ENCODE data around the gene HNRNPC. TPM values are rescaled to one million over a fixed set of nuclear protein-coding genes. Genes with fewer than 3 reads are reported as not detected.

Gene HNRNPC
- 100 to 1,000 TPM; 380 to 454 (median 419) TPM for total RNA-seq

DNA sequence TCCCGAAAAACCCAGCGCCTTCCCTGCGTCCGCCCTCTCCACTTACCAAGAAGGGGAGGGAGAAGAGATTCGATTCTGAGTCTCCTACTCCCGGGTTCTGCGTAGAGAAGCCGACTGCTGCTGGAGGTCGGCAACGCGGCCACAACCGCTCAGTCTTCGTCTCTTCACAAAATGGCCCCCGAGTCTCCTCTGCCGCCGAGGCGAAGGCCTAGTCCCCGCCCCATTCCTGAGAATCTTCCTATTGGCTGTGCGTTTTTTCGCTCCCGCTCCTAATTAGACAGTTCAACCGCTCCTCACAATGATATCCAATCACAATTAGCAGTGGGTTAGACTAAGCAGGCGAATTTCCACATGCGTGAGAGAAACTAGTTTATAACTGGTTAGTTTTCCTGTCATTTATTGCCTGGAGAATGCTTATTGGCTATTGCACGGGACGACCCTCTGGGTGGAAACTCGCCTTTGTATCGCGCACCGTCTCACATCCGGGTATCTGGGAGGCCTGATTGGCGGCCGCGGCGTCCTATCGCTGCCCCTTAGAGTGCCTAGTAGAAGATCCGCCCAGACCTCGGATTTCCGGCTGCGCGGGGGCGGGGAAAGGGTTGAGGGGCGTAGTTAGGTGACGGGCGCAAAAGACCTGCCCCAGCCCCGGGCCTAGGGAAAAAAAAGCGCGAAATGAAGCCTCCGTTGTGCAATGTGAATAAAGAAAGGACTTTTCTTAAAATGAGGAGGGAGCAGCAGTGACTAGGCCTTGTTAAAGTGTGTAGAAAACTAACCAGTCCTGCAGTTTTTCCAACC lies at the start of gene HNRNPC:
TSS of gene HNRNPC (minus strand) at position 191 of the 795 bp plus-strand sequence. CDS start 35,249 bp downstream, outside the sequence.
- TF ChIP-seq, protein P1, sequence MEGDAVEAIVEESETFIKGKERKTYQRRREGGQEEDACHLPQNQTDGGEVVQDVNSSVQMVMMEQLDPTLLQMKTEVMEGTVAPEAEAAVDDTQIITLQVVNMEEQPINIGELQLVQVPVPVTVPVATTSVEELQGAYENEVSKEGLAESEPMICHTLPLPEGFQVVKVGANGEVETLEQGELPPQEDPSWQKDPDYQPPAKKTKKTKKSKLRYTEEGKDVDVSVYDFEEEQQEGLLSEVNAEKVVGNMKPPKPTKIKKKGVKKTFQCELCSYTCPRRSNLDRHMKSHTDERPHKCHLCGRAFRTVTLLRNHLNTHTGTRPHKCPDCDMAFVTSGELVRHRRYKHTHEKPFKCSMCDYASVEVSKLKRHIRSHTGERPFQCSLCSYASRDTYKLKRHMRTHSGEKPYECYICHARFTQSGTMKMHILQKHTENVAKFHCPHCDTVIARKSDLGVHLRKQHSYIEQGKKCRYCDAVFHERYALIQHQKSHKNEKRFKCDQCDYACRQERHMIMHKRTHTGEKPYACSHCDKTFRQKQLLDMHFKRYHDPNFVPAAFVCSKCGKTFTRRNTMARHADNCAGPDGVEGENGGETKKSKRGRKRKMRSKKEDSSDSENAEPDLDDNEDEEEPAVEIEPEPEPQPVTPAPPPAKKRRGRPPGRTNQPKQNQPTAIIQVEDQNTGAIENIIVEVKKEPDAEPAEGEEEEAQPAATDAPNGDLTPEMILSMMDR (IDR thresholded peaks at IDR 0.05) = no peak
- TF ChIP-seq POLR2A (IDR thresholded peaks at IDR 0.05) = peak; percentile 66 to 95
- DNase-seq = peak; percentile 100
- H3K4me3 ChIP-seq (replicated peaks in 1 of 3) = peak within 1 kb of the TSS; percentile 58 to 100 (median 77)
- WGBS, 2 donors = 0 to 1% methylated on average over 44 to 49 of the region's 49 CpGs
- no peaks in the 10 kb centered on the region for H3K9me3 ChIP-seq
- peaks cover 19 to 24% of the 10 kb centered on the region in 2 donors for H3K4me1 ChIP-seq
- H3K27me3 ChIP-seq = no peaks in the 10 kb centered on the region
- H3K36me3 ChIP-seq = peaks cover 0 to 1% of the 10 kb centered on the region in 2 donors
- intact Hi-C loops (cut with DNase I) = loop anchor here (5.0 to 10.0 kb wide), 2 partner anchors 115 to 208 kb away; partner anchors contain the start of genes RAB2B, SUPT16H and TOX4
- peak within 1 kb of the TSS; percentile 93 to 96 (median 96) for H3K27ac ChIP-seq

DNA sequence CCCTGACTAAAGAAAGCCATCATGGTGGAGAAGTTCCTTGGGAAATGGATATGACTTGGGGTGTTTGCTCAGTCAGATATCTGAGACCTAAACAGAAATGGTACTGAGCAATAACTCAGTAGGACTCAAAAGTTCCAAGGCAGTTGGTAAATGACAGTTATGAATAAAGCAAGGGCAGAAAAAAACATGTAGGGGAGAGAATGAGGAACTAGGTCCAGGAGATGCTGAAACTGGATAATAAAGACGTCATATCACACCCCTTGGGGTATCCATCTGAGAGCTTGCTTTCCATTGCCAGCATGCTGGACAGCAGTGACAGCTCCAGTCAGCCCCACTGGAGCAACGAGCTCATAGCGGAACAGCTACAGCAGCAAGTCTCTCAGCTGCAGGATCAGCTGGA lies 48.2 kb upstream of the HNRNPC start:
- 57 to 64% methylated on average over 3 of the region's 3 CpGs for WGBS, 2 donors
- DNase-seq = no peak
- Histone ChIP-seq H3K4me1 (no peaks in the 10 kb centered on the region), H3K36me3 (no peaks in the 10 kb centered on the region), H3K27me3 (no peaks in the 10 kb centered on the region), H3K9me3 (no peaks in the 10 kb centered on the region), H3K4me3 (replicated peaks in 1 of 3) (no peak overlapping the region), H3K27ac (no peak overlapping the region)
- intact Hi-C loops (cut with DNase I) = no loop called here
- no peak for TF ChIP-seq POLR2A (IDR thresholded peaks at IDR 0.05)
- TF ChIP-seq, protein P1 (IDR thresholded peaks at IDR 0.05) = no peak

DNA sequence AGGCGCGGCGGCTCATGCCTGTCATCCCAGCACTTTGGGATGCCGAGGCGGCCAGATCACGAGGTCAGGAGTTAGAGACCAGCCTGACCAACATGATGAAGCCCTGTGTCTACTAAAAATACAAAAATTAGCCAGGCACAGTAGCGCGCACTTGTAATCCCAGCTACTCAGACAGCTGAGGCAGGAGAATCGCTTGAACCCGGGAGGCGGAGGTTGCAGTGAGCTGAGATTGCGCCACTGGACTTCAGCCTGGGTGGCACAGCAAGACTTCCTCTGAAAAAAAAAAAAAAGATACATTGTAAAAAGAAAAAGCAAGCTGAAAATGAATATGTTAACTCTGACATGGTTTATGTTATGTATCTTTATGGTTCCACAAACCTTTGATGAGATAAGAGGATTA lies 44.3 kb upstream of the HNRNPC start:
- intact Hi-C loops (cut with DNase I) = no loop called here
- WGBS, 2 donors = 90 to 91% methylated on average over 12 of the region's 12 CpGs
- TF ChIP-seq, protein P1 (IDR thresholded peaks at IDR 0.05) = no peak
- no peak for TF ChIP-seq POLR2A (IDR thresholded peaks at IDR 0.05)

DNA sequence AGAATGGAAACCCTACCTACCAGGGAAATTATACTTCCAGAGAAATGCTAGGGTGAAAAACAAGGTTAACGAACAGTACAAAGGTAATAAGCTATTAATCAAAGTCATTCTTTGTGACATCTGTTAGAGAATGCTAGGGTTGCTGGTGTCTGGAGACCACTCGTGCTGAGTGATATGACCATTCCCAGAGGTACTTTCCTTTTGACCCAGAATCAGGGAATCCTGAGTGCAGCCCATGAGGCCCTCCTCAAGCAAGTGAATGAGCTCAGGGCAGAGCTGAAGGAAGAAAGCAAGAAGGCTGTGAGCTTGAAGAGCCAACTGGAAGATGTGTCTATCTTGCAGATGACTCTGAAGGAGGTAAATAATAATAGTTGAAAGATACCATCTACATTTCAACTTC lies 42.4 kb upstream of the HNRNPC start:
- WGBS, 2 donors = 73 to 76% methylated on average over 2 of the region's 2 CpGs
- Histone ChIP-seq H3K4me3 (replicated peaks in 1 of 3) (no peak overlapping the region), H3K4me1 (peaks cover 0 to 4% of the 10 kb centered on the region in 2 donors), H3K27me3 (no peaks in the 10 kb centered on the region), H3K36me3 (no peaks in the 10 kb centered on the region), H3K9me3 (no peaks in the 10 kb centered on the region), H3K27ac (no peak overlapping the region)
- DNase-seq = no peak
- intact Hi-C loops (cut with DNase I) = no loop called here
- no peak for TF ChIP-seq POLR2A (IDR thresholded peaks at IDR 0.05)
- TF ChIP-seq, protein P1 (IDR thresholded peaks at IDR 0.05) = no peak

More for the DNA sequence above, 44.3 kb upstream of the HNRNPC start:
- peaks cover 0 to 4% of the 10 kb centered on the region in 2 donors for H3K4me1 ChIP-seq
- no peak overlapping the region for H3K27ac ChIP-seq
- DNase-seq = no peak
- no peak overlapping the region for H3K4me3 ChIP-seq (replicated peaks in 1 of 3)
- no peaks in the 10 kb centered on the region for H3K27me3 ChIP-seq
- no peaks in the 10 kb centered on the region for H3K9me3 ChIP-seq
- no peaks in the 10 kb centered on the region for H3K36me3 ChIP-seq

DNA sequence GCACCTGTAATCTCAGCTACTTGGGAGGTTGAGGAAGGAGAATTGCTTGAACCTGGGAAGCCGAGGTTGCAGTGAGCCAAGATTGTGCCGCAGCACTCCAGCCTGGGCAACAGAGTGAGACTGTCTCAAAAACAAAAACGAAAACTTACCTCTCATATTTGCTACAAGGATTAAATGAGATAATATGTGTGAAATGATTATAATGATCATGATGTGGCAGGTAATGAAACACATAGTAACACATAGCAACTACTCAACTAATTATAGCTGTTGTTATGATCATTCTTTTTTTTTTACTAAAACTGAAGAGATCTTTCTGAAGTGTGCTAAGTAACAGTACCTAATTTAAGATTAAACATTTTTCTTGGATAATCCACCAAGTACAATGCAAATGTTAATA lies 40.7 kb upstream of the HNRNPC start:
- no peak for DNase-seq
- H3K4me1 ChIP-seq = peaks cover 0 to 4% of the 10 kb centered on the region in 2 donors
- H3K27me3 ChIP-seq = no peaks in the 10 kb centered on the region
- H3K4me3 ChIP-seq (replicated peaks in 1 of 3) = no peak overlapping the region
- H3K27ac ChIP-seq = no peak overlapping the region
- H3K9me3 ChIP-seq = no peaks in the 10 kb centered on the region
- 98 to 99% methylated on average over 3 of the region's 3 CpGs for WGBS, 2 donors
- intact Hi-C loops (cut with DNase I) = no loop called here
- H3K36me3 ChIP-seq = no peaks in the 10 kb centered on the region
- TF ChIP-seq, protein P1 (IDR thresholded peaks at IDR 0.05) = no peak
- TF ChIP-seq POLR2A (IDR thresholded peaks at IDR 0.05) = no peak

Measured in thyroid gland (tissue), 4 donors.